Neural progenitor cell (in vitro differentiated cells): ENCODE data around the gene UHMK1.

ENCODE experiments used
- CTCF ChIP-seq: fragments of 200-600 bp; sonication (generic); IDR thresholded peaks from 2 replicates; pipeline ENCODE4 v1.5.1; 2017; ENCODE audit warnings: antibody characterized with exemption, mild to moderate bottlenecking
- EZH2 ChIP-seq: fragments of 200-600 bp; sonication (generic); IDR thresholded peaks from 2 replicates; pipeline ENCODE4 v1.6.1; 2017; ENCODE audit warnings: antibody characterized with exemption, mild to moderate bottlenecking, moderate library complexity

- no peak for TF ChIP-seq CTCF
- no peak for TF ChIP-seq EZH2
Observed at GRCh38 chr1:162538815-162539431, 41.3 kb downstream of the UHMK1 start.
